OCI-LY7 (cell line): Measurements from ENCODE around the gene TMEM72.

Experiments
- CTCF ChIP-seq: fragments of 200-600 bp; sonication (generic); conservative IDR thresholded peaks from 2 replicates; pipeline ENCODE4 v1.5.1; 2014; ENCODE audit warnings: mild to moderate bottlenecking, antibody characterized with exemption, low read length, moderate library complexity, mixed read lengths
- EZH2phosphoT487 ChIP-seq: fragments of 200-600 bp; sonication (generic); IDR thresholded peaks from 2 replicates; pipeline ENCODE4 v1.6.1; 2018; ENCODE audit warnings: low read depth, borderline replicate concordance, mild to moderate bottlenecking, mixed run types, antibody characterized with exemption, low read length, moderate library complexity, mixed read lengths

- TF ChIP-seq CTCF (no peak), EZH2phosphoT487 (no peak)
Measured at GRCh38 chr10:44985175-44985681, 74.1 kb downstream of the TMEM72 start.
